WTC11 (cell line): ENCODE results near the gene HES6. TPM values are rescaled to one million over a fixed set of nuclear protein-coding genes. Genes with fewer than 3 reads are reported as not detected.

ENCODE experiments used
- ATAC-seq: fragments of 200-7000 bp; cut with Tn5 transposase; 2 replicates; pipeline ENCODE4 v1.10.0; 2021; ENCODE audit warnings: mild to moderate bottlenecking, moderate library complexity
- CTCF ChIA-PET: fragments of 300-600 bp; sonication (Branson Sonifier 250); formaldehyde crosslinking; loops from one replicate; lab custom pipeline; 2021; ENCODE audit warnings: antibody characterized with exemption; lab: Charles Lee
- POLR2A ChIA-PET: fragments of 350-600 bp; sonication (Branson Sonifier 250); formaldehyde crosslinking; loops from one replicate; lab custom pipeline; 2021; ENCODE audit warnings: antibody characterized with exemption; lab: Charles Lee
- DNase-seq: peaks from one replicate; pipeline ENCODE4 v3.0.0; 2021; ENCODE audit warnings: low spot score
- H3K27ac Mint-ChIP-seq: 2 replicates; pipeline ENCODE4 v1.8.0; 2021; ENCODE audit warnings: mixed read lengths
- H3K27me3 Mint-ChIP-seq: 2 replicates; pipeline ENCODE4 v1.8.0; 2021; ENCODE audit warnings: low read depth, mild to moderate bottlenecking, moderate library complexity, mixed read lengths
- H3K36me3 Mint-ChIP-seq: 2 replicates; pipeline ENCODE4 v1.8.0; 2021; ENCODE audit warnings: mixed read lengths
- H3K4me1 Mint-ChIP-seq: 2 replicates; pipeline ENCODE4 v1.8.0; 2022; ENCODE audit warnings: mixed read lengths
- H3K4me3 Mint-ChIP-seq: 2 replicates; pipeline ENCODE4 v1.8.0; 2021; ENCODE audit warnings: mild to moderate bottlenecking, moderate library complexity, mixed read lengths
- H3K9me3 Mint-ChIP-seq: 2 replicates; pipeline ENCODE4 v1.8.0; 2021; ENCODE audit warnings: mixed read lengths
- ESRRA ChIP-seq: sonication (generic); formaldehyde crosslinking; IDR thresholded peaks from 2 replicates; pipeline ENCODE4 v1.8.1; 2022; ENCODE audit warnings: mild to moderate bottlenecking, missing genetic modification reagents, borderline replicate concordance
- ETV6 ChIP-seq: sonication (generic); formaldehyde crosslinking; IDR thresholded peaks from 2 replicates; pipeline ENCODE4 v1.8.1; 2022; ENCODE audit warnings: mild to moderate bottlenecking, missing genetic modification reagents
- FOXJ3 ChIP-seq: sonication (generic); formaldehyde crosslinking; IDR thresholded peaks from 2 replicates; pipeline ENCODE4 v1.9.0; 2021; ENCODE audit warnings: missing genetic modification reagents, mild to moderate bottlenecking, borderline replicate concordance
- FOXP1 ChIP-seq: sonication (generic); formaldehyde crosslinking; IDR thresholded peaks from 2 replicates; pipeline ENCODE4 v1.8.0; 2022; ENCODE audit warnings: missing genetic modification reagents, mild to moderate bottlenecking, moderate library complexity, borderline replicate concordance
- JAZF1 ChIP-seq: fragments of 250-450 bp; sonication (Bioruptor Pico); IDR thresholded peaks from 2 replicates; pipeline ENCODE4 v1.9.0; 2021; ENCODE audit warnings: moderate library complexity, mild to moderate bottlenecking, inconsistent platforms
- KAT7 ChIP-seq: sonication (generic); formaldehyde crosslinking; IDR thresholded peaks from 2 replicates; pipeline ENCODE4 v1.8.1; 2023; ENCODE audit warnings: missing genetic modification reagents, mild to moderate bottlenecking, borderline replicate concordance
- MXD4 ChIP-seq: fragments of 250-450 bp; sonication (Bioruptor Pico); IDR thresholded peaks from 2 replicates; pipeline ENCODE4 v1.8.0; 2021; ENCODE audit warnings: mild to moderate bottlenecking, moderate library complexity, borderline replicate concordance
- MYBL2 ChIP-seq: sonication (generic); formaldehyde crosslinking; IDR thresholded peaks from 2 replicates; pipeline ENCODE4 v1.8.1; 2023; ENCODE audit warnings: mild to moderate bottlenecking, moderate library complexity, missing genetic modification reagents
- NR2C2 ChIP-seq: sonication (generic); formaldehyde crosslinking; IDR thresholded peaks from 2 replicates; pipeline ENCODE4 v1.8.0; 2022; ENCODE audit warnings: mild to moderate bottlenecking, missing genetic modification reagents
- TEAD4 ChIP-seq: sonication (generic); formaldehyde crosslinking; IDR thresholded peaks from 2 replicates; pipeline ENCODE4 v1.8.0; 2022; ENCODE audit warnings: mild to moderate bottlenecking, missing genetic modification reagents
- ZNF121 ChIP-seq: sonication (generic); formaldehyde crosslinking; IDR thresholded peaks from 2 replicates; pipeline ENCODE4 v1.8.0; 2023; ENCODE audit warnings: missing genetic modification reagents
- ZNF396 ChIP-seq: fragments of 250-450 bp; sonication (Bioruptor Pico); IDR thresholded peaks from 2 replicates; pipeline ENCODE4 v1.8.0; 2021; ENCODE audit warnings: mild to moderate bottlenecking, moderate library complexity, borderline replicate concordance
- ZNF423 ChIP-seq: fragments of 250-450 bp; sonication (Bioruptor Pico); IDR thresholded peaks from 2 replicates; pipeline ENCODE4 v2.1.2; 2022; ENCODE audit warnings: mild to moderate bottlenecking, moderate library complexity
- total RNA-seq: library from RNA; stranded (reverse); gene quantifications from 3 replicates; pipeline ENCODE4 v1.2.3, GENCODE V29; 2021
- TF ChIP-seq, protein P1 (sequence below): fragments of 250-450 bp; sonication (Bioruptor Pico); IDR thresholded peaks from 2 replicates; pipeline ENCODE4 v1.9.0; 2021; ENCODE audit warnings: moderate library complexity, mild to moderate bottlenecking, inconsistent platforms, borderline replicate concordance
- TF ChIP-seq, protein P2 (sequence below): sonication (generic); formaldehyde crosslinking; IDR thresholded peaks from 2 replicates; pipeline ENCODE4 v1.8.0; 2022; ENCODE audit warnings: mild to moderate bottlenecking, missing genetic modification reagents
- TF ChIP-seq, protein P3 (sequence below): sonication (generic); formaldehyde crosslinking; IDR thresholded peaks from 2 replicates; pipeline ENCODE4 v1.8.0; 2023; ENCODE audit warnings: missing genetic modification reagents, mild to moderate bottlenecking, borderline replicate concordance
- TF ChIP-seq, protein P4 (sequence below): sonication (generic); formaldehyde crosslinking; IDR thresholded peaks from 2 replicates; pipeline ENCODE4 v1.8.0; 2022; ENCODE audit warnings: mild to moderate bottlenecking, missing genetic modification reagents
- TF ChIP-seq, protein P5 (sequence below): sonication (generic); formaldehyde crosslinking; IDR thresholded peaks from 2 replicates; pipeline ENCODE4 v1.8.1; 2023; ENCODE audit warnings: mild to moderate bottlenecking, missing genetic modification reagents, borderline replicate concordance
- TF ChIP-seq, protein P6 (sequence below): sonication (generic); formaldehyde crosslinking; conservative IDR thresholded peaks from 2 replicates; pipeline ENCODE4 v1.8.1; 2022; ENCODE audit warnings: mild to moderate bottlenecking, missing genetic modification reagents

HES6 gene
- total RNA-seq, 1 experiment from 2014 or later = 52.1 TPM

DNA sequence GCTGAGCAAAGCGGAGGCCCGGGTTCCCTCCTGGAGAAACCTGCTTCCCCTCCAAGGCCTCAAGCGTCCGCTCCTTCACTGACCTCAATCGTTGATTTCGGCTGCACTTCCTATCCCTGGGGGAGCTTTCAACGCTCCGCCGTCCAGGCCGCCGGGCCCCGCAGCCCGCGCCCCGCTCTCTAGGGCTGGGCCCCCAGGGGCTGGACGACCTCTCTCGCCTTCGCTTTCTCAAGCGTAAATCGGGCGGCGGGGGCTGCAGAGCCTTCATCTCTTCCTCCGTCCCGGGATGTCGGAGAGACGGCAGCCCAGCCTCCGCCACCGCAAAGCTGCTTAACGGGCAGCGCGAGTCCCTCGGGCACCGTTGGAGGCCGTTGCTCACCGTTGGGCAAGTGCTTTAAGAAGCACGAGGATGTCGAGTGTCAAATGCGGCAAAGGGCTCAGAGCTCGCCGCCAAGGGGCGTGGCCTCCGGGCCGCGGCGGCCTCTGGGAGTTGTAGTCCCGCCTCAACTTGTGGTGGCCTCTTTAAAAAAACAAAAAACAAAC is 8.5 kb downstream of the HES6 start (continued):
- TF ChIP-seq, protein P1, sequence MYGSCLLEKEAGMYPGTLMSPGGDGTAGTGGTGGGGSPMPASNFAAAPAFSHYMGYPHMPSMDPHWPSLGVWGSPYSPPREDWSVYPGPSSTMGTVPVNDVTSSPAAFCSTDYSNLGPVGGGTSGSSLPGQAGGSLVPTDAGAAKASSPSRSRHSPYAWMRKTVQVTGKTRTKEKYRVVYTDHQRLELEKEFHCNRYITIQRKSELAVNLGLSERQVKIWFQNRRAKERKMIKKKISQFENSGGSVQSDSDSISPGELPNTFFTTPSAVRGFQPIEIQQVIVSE (CRISPR knock-in tag) = no peak
- TF ChIP-seq FOXP1 (CRISPR knock-in tag) (peak; percentile 88; the same call in 1 of the 2 replicates), ZNF121 (no peak), NR2C2 (CRISPR knock-in tag) (no peak), MXD4 (CRISPR knock-in tag) (no peak), ZNF396 (CRISPR knock-in tag) (no peak), KAT7 (CRISPR knock-in tag) (no peak), FOXJ3 (no peak)
- TF ChIP-seq, protein P2, sequence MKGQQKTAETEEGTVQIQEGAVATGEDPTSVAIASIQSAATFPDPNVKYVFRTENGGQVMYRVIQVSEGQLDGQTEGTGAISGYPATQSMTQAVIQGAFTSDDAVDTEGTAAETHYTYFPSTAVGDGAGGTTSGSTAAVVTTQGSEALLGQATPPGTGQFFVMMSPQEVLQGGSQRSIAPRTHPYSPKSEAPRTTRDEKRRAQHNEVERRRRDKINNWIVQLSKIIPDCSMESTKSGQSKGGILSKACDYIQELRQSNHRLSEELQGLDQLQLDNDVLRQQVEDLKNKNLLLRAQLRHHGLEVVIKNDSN = peak; percentile 43; the same call in 1 of the 2 replicates
- TF ChIP-seq, protein P3, sequence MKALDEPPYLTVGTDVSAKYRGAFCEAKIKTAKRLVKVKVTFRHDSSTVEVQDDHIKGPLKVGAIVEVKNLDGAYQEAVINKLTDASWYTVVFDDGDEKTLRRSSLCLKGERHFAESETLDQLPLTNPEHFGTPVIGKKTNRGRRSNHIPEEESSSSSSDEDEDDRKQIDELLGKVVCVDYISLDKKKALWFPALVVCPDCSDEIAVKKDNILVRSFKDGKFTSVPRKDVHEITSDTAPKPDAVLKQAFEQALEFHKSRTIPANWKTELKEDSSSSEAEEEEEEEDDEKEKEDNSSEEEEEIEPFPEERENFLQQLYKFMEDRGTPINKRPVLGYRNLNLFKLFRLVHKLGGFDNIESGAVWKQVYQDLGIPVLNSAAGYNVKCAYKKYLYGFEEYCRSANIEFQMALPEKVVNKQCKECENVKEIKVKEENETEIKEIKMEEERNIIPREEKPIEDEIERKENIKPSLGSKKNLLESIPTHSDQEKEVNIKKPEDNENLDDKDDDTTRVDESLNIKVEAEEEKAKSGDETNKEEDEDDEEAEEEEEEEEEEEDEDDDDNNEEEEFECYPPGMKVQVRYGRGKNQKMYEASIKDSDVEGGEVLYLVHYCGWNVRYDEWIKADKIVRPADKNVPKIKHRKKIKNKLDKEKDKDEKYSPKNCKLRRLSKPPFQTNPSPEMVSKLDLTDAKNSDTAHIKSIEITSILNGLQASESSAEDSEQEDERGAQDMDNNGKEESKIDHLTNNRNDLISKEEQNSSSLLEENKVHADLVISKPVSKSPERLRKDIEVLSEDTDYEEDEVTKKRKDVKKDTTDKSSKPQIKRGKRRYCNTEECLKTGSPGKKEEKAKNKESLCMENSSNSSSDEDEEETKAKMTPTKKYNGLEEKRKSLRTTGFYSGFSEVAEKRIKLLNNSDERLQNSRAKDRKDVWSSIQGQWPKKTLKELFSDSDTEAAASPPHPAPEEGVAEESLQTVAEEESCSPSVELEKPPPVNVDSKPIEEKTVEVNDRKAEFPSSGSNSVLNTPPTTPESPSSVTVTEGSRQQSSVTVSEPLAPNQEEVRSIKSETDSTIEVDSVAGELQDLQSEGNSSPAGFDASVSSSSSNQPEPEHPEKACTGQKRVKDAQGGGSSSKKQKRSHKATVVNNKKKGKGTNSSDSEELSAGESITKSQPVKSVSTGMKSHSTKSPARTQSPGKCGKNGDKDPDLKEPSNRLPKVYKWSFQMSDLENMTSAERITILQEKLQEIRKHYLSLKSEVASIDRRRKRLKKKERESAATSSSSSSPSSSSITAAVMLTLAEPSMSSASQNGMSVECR (CRISPR knock-in tag) = 0 out of 2 replicates have a peak, but pooled peaks have one; percentile 40

DNA sequence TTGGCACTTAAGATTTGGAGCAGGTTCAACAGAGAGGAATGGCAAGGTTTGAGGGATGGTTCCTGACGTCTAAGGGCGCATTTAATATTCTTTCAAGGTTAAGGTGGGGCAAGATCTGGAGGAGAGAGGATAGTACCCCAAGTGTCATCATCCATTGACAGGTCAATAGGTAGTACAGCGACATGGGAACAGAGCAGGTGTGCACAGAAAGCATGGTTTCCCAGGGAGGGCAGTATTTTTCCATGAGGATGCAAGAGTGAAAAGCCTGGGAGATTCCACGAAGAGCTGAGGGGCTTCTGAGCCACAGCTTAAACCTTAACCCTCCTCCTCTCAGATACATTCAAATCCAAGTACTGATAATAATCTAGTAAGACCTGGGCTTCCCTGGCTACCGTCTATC is 9.1 kb downstream of the HES6 start:
- Mint-ChIP-seq H3K4me1 (peaks cover 14% of the 10 kb centered on the region), H3K27ac (no peak overlapping the region), H3K27me3 (peaks cover 68% of the 10 kb centered on the region), H3K9me3 (peaks cover 9% of the 10 kb centered on the region), H3K4me3 (peak overlapping the region; percentile 84), H3K36me3 (no peaks in the 10 kb centered on the region)
- no peak for DNase-seq
- ChIA-PET POLR2A (interaction anchor here (1.0 kb wide), 1 partner anchor 10 kb away, joined by 3 read pairs; no protein-coding TSS in a partner anchor), CTCF (interaction anchor here (1.7 kb wide), 1 partner anchor 32 kb away, joined by 9 read pairs; no protein-coding TSS in a partner anchor)
- ATAC-seq = no peak
- TF ChIP-seq, protein P4, sequence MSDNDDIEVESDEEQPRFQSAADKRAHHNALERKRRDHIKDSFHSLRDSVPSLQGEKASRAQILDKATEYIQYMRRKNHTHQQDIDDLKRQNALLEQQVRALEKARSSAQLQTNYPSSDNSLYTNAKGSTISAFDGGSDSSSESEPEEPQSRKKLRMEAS (CRISPR knock-in tag) = no peak
- TF ChIP-seq, protein P5, sequence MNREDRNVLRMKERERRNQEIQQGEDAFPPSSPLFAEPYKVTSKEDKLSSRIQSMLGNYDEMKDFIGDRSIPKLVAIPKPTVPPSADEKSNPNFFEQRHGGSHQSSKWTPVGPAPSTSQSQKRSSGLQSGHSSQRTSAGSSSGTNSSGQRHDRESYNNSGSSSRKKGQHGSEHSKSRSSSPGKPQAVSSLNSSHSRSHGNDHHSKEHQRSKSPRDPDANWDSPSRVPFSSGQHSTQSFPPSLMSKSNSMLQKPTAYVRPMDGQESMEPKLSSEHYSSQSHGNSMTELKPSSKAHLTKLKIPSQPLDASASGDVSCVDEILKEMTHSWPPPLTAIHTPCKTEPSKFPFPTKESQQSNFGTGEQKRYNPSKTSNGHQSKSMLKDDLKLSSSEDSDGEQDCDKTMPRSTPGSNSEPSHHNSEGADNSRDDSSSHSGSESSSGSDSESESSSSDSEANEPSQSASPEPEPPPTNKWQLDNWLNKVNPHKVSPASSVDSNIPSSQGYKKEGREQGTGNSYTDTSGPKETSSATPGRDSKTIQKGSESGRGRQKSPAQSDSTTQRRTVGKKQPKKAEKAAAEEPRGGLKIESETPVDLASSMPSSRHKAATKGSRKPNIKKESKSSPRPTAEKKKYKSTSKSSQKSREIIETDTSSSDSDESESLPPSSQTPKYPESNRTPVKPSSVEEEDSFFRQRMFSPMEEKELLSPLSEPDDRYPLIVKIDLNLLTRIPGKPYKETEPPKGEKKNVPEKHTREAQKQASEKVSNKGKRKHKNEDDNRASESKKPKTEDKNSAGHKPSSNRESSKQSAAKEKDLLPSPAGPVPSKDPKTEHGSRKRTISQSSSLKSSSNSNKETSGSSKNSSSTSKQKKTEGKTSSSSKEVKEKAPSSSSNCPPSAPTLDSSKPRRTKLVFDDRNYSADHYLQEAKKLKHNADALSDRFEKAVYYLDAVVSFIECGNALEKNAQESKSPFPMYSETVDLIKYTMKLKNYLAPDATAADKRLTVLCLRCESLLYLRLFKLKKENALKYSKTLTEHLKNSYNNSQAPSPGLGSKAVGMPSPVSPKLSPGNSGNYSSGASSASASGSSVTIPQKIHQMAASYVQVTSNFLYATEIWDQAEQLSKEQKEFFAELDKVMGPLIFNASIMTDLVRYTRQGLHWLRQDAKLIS (CRISPR knock-in tag) = no peak
- TF ChIP-seq ZNF121 (no peak), TEAD4 (CRISPR knock-in tag) (no peak), ESRRA (CRISPR knock-in tag) (no peak), JAZF1 (CRISPR knock-in tag) (no peak), MYBL2 (CRISPR knock-in tag) (no peak), ETV6 (CRISPR knock-in tag) (no peak), ZNF423 (no peak)
- TF ChIP-seq, protein P3 (CRISPR knock-in tag) = no peak
- TF ChIP-seq, protein P6, sequence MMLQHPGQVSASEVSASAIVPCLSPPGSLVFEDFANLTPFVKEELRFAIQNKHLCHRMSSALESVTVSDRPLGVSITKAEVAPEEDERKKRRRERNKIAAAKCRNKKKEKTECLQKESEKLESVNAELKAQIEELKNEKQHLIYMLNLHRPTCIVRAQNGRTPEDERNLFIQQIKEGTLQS (CRISPR knock-in tag) = no peak
